NCI-H345 treated with DMSO at 0.1 percent for 48 hours (cell line): ENCODE measurements around the gene STAG3.
"Not testable (repeated sequence)": the region's sequence is repeated elsewhere in the genome, so short reads cannot be mapped to it uniquely, and the experiment has no call there.

Experiments used
- DNase-seq: peaks from one replicate; lab custom pipeline; 2025; ENCODE audit not compliant: unreplicated experiment; lab: John Stamatoyannopoulos, UW

STAG3 gene

GRCh38 chr7:100171840-100172239 lies 5.9 kb upstream of the STAG3 start:
- DNase-seq = no peak

GRCh38 chr7:100173806-100174495 lies 3.8 kb upstream of the STAG3 start:
- no peak for DNase-seq

GRCh38 chr7:100174582-100174981 lies 3.1 kb upstream of the STAG3 start:
- DNase-seq = no peak

- no peak for DNase-seq
Measured at GRCh38 chr7:100175296-100175935, 2.3 kb upstream of the STAG3 start.

- DNase-seq = no peak
Measured at GRCh38 chr7:100176096-100177044, 1.3 kb upstream of the STAG3 start.

- DNase-seq = not testable (repeated sequence)
Measured at GRCh38 chr7:100180084-100180483, 2.4 kb downstream of the STAG3 start.

GRCh38 chr7:100182616-100183015 lies 4.9 kb downstream of the STAG3 start:
- not testable (repeated sequence) for DNase-seq

GRCh38 chr7:100183090-100183489 lies 5.4 kb downstream of the STAG3 start:
- not testable (repeated sequence) for DNase-seq

GRCh38 chr7:100185726-100186125 lies 8.0 kb downstream of the STAG3 start:
- no peak for DNase-seq

- no peak for DNase-seq
Measured at GRCh38 chr7:100189061-100189460, 11.3 kb downstream of the STAG3 start.

GRCh38 chr7:100190048-100190711 lies 12.5 kb downstream of the STAG3 start:
- no peak for DNase-seq

GRCh38 chr7:100191775-100192174 lies 14.1 kb downstream of the STAG3 start:
- DNase-seq = no peak

GRCh38 chr7:100192281-100192862 lies 14.7 kb downstream of the STAG3 start:
- not testable (repeated sequence) for DNase-seq

- DNase-seq = no peak
Measured at GRCh38 chr7:100192969-100193368, 15.3 kb downstream of the STAG3 start.

- no peak for DNase-seq
Measured at GRCh38 chr7:100195222-100195621, 17.5 kb downstream of the STAG3 start.

GRCh38 chr7:100195901-100196322 lies 18.2 kb downstream of the STAG3 start:
- not testable (repeated sequence) for DNase-seq

GRCh38 chr7:100198266-100198665 lies 20.5 kb downstream of the STAG3 start:
- DNase-seq = no peak

GRCh38 chr7:100200693-100201092 lies 23.0 kb downstream of the STAG3 start:
- no peak for DNase-seq

GRCh38 chr7:100204454-100204853 lies 26.7 kb downstream of the STAG3 start:
- no peak for DNase-seq

- no peak for DNase-seq
Measured at GRCh38 chr7:100208911-100209408, 31.2 kb downstream of the STAG3 start.
